Right ventricle myocardium superior (tissue), 1 donor: ENCODE results near the gene EFCAB11. TPM values are rescaled to one million over a fixed set of nuclear protein-coding genes. Genes with fewer than 3 reads are reported as not detected.

Experiments used
- ATAC-seq: fragments of 200-7000 bp; cut with Tn5 transposase; one replicate; pipeline ENCODE4 v1.9.1; 2020; ENCODE audit warnings: mild to moderate bottlenecking; ENCODE audit not compliant: poor library complexity
- DNase-seq: peaks from one replicate; pipeline ENCODE4 v3.0.0-alpha.2; 2020
- intact Hi-C: fragments of 100-400 bp; cut with DNase I; formaldehyde crosslinking; loops from one replicate; pipeline ENCODE4 v1.11.2; 2022
- total RNA-seq: library from RNA; stranded (reverse); fragmentation: NEBNext Ultra II Directional; extraction: Animal tissue kit (Norgen Biotek cat#: 25700); gene quantifications from one replicate; pipeline ENCODE4 v1.2.1, GENCODE V29; 2021
- donor health status: DM: no; HTN: yes; CAD: no; lungs with severe emphysema.

Gene EFCAB11
- total RNA-seq, 1 donor from 2014 or later: 3.3 TPM

DNA sequence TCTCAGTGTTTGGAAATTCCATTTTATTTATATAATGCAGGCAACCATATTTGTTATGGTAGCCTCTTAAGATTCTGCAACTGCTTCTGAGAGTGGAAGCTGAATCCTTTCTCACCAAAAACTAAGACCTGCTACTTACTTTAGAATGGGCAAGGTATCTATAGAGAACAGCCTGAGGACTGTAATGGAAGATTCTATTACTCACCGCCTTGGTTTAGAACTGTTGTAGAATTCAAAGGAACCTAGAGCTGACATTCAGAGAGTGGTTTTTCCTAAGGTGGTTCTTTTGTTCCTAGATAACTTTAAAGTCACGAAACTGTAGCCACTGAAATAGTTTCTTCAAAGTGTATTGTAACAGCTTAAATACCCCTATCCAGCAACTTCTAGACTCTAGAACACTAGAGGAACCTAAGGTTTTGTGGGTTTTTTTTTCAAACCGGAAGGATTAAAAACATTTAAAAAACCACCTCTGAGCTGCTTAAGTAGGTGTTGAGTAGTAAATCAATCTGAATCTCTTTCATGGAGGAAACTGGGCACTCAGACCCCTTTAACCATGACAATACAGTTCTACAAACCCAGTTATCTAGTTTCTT is 5.4 kb upstream of the EFCAB11 start:
- no peak for ATAC-seq
- intact Hi-C loops: no loop called here

DNA sequence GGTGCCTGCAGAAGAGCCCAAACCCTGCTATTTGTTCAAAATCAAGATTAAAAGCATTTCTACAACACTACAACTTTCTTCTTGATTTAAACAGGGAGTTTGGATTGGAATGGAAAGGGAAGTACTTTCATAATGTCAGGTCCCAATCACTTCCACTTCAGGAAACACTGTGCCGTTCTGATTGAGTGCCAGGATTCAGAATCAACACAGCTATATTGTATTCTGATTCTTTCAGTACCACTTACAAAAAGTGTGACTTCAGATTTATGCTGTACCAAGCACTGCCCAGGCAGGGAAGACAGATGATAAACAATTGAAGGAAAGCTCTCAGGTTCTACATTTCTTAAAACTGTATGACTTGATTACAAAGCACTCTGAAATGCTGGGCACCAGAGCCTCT is 4.4 kb upstream of the EFCAB11 start:
- ATAC-seq (no peak), DNase-seq (no peak)
- intact Hi-C loops: no loop called here

More for the DNA sequence above, 5.4 kb upstream of the EFCAB11 start:
- DNase-seq: no peak

DNA sequence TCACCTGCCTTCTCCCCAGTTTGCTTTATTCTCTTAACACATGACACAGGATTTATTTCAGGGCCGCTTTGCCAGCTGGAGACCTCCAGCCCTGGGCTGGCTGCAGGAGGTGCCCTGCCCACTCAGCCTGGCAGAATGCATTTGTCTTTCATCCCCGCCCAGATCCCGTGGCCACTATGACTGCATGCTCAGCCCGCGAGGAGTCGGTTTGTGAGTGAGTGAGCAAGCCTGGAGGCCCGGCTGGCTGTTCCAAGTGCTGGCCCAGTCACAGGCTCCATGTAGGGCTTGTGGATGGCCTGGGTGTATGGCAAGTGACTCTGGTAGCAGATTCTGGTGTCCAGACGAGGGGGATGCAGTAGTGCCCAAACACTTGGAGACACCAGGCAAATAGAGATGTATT is 3.3 kb upstream of the EFCAB11 start:
- ATAC-seq: no peak
- peak; percentile 40 for DNase-seq
- intact Hi-C loops: no loop called here

DNA sequence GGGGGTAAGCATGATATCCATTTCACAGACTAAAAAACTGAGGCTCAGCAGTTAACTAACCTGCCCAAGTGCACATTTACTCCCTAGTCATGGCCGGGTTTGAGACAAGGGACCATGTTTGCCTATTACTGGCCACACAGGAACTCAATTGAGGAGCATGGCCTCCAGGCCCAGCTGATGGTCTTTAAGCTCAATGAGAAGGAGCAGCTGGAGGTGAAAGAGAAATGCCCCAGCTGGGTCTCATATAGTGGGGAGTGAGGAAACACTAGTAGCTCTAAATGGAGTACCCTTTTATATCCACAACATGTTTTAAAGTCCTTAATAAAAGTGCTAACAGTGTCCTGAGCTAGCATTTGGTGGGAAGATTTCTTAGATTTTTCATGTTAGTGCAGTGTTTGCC is 2.8 kb upstream of the EFCAB11 start:
- no peak for ATAC-seq
- intact Hi-C loops: no loop called here
- no peak for DNase-seq

DNA sequence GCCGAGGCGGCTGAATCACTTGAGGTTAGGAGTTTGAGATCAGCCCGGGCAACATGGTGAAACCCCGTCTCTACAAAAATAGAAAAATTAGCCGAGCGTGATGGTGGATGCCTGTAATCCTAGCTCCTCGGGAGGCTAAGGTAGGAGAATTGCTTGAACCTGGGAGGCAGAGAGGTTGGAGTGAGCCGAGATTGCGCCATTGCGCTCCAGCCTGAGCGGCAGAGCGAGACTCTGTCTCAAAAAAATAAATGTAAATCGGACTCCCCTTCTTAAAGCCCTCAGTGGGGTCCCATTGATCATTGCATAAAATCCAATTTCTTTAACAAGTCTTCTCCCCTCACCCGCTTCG is 2.1 kb upstream of the EFCAB11 start:
- ATAC-seq: no peak
- intact Hi-C loops: no loop called here
- no peak for DNase-seq

DNA sequence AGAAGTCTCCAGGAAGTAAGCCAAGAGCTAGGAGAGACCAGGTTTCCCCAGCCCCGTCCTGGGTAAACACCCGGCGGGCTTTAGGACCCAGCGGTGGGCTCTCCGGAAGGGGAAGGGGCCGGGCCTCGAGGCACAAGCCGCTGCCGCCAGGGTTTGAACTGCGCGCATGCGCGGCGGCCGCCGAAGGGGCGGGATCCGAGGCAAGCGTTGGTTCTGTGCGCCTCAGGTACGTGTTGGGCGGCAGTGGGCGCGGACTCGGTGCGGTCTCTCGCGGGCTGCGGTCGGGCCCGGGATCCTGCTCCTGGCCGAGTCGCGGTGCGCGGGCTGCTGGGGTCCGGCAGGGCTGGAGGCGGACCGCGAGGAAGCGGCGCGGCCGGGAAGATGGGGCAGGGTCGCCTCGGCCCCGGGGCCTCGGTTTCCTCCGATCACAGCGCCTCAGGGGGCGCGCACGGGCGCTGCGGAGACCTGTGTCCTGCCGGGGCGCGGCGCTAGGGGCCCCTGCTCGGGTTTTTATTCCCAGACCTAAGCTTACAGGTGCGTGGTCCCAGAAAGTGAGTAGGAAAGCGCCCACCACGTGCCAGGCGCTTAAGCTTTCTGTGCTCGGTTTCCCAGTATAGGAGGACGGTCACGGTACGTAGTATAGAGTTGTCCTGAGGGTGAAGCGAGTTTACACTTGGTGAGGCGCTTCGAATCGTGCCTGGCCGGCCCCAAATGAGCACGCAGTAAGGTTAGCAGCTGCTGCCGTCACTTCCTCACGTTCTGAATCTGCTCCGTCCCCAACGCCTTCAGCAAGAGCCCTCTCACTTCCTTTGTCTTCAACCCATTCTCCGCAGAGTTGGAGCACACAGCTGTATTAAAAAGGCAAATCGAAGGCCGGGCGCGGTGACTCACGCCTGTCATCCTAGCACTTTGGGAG is 1.5 kb upstream of the EFCAB11 start, which contains the start of gene TDP1:
Gene TDP1, plus strand, starts transcription at position 183 of the 916 bp plus-strand sequence. CDS start 7,188 bp downstream, outside the sequence.
- intact Hi-C loops: no loop called here
- DNase-seq: peak; percentile 97
- ATAC-seq: peak; percentile 95

DNA sequence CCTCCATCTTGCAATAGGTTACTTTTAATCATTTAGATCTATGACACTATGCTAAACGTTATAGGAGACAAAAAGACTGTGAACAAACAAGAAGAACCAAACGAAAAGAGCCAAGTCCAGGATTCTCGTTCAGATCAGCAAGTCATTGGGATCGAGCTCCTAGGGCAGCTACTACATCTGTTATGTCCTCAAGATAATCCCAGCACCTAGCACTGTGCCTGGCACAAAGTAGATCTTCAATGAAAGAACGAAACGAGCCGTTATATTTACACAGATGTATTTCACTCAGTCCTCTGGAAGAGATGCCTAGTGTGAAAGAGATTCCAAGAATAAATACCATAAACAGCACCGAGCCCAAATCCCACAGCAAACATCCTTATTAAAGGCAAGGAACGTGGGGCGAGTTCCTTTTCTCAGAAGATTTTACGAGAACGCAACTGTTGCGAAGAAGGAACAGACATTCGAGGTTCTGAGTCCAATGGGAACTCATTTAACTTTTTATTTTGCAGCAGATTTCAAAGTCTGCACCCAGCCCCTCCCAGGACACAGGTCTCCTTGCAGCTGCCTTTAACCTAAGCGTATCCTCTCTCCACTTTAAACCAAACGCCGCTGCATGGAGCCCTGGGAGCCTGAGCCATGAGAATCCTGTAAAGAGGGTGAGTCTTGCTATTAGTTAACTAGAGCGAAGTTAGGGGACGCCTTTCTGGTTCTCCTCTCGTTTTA is 653 bp upstream of the EFCAB11 start:
- peak; percentile 46 for ATAC-seq
- DNase-seq: no peak
- intact Hi-C loops: no loop called here

DNA sequence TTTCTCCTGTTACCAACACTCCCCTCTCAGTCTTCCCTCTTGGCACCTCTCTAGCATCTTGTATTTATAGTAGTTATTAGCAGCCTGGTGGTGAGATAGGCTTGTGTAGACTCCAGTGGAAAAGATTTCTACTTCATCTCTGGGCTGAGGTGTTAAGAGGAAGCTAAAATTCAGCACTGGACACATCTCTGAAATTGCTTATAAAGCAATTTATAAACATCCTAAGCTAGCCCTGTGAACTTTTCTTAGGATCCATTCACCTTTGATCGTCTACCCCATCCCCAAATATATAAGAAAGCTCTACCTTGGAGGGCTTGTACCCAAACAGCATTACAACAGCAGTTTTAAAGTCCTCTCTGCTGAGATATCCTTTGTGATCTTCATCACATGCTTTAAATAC is 928 bp downstream of the EFCAB11 start:
- no peak for ATAC-seq
- intact Hi-C loops: no loop called here

DNA sequence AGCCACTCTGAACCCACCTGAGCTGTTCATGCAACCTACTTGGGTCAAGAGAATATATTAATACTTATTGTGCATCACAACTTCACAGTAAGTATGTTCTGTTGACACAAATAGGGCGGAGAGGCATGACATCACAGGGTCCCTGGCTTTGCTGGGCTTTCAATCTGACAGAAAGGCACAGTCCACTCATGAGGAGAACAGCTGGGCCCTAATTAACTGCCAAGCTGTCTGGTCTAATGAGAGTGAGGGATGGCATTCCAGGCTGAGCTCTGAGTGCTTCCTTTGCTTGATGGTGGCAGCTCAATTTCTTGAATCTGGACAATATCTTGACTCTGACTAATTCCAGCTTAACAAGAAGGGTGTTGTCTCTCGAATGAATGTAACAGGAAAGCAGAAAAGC is 2.0 kb downstream of the EFCAB11 start:
- intact Hi-C loops: no loop called here
- DNase-seq (no peak), ATAC-seq (no peak)

More for the DNA sequence above, 928 bp downstream of the EFCAB11 start:
- DNase-seq: no peak

DNA sequence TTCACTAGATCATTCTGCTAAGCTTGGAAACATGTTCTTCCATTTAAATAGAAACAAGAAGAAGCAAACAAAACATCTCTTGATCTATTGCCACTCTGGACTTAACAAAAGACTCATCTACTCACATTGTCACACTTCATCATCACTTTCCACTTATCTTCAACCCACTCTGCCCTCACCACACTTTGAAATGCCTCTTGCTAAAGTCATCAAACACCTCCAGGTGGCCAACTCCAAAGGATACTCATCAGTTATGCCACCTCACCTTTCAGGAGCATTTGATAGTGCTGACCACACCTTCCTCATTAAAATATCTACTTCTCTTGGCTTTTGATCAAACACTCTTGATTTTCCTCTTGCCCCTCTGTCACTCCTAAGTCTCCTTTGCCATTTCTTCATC is 7.2 kb downstream of the EFCAB11 start:
- ATAC-seq: no peak
- intact Hi-C loops: no loop called here
- no peak for DNase-seq

DNA sequence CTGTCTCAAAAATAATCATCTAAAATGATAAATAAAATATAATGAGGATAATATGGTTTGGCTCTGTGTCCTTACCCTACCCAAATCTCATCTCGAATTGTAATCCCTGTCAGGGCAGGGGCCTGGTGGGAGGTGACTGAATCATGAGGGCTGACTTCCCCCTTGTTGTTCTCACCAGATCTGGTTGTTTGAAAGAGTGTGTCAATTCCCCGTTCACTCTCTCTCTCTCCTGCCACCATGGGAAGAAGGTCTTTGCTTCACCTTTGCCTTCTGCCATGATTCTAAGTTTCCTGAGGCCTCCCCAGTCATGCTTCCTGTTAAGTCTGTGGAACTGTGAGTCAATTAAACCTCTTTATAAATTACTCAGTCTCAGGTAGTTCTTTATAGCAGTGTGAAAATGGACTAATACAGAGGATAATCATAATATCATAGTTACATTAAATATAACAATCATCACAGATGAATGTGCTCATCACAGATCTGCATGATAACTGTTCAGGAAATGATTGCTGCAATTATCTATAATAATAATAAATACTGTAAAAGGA is 12.6 kb downstream of the EFCAB11 start:
- DNase-seq: no peak
- intact Hi-C loops: no loop called here
- ATAC-seq: no peak

DNA sequence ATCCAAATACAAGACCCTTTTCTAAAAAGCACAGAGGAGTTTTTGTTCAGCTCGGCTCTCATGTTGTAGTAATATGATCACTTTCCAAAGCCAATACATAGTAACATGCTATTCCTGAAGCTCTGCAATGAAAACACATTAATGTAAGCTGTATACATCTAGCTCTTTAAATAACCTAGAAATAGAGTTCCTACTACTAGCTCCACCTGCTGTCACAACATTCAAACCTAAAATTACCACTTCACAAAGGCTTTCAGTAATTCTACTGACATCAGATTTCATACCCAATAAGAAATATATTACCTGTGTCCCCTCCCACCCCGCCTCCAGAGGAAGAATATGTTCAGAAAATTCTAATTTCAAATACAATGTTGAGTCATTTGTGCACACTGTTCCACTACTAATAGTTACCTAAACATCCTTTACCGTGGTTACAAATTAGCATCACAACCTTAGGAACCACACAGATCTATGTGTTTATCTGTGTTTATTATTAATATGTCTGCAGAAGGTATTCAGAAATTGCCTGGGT is 17.8 kb downstream of the EFCAB11 start:
- DNase-seq (no peak), ATAC-seq (no peak)
- intact Hi-C loops: no loop called here

DNA sequence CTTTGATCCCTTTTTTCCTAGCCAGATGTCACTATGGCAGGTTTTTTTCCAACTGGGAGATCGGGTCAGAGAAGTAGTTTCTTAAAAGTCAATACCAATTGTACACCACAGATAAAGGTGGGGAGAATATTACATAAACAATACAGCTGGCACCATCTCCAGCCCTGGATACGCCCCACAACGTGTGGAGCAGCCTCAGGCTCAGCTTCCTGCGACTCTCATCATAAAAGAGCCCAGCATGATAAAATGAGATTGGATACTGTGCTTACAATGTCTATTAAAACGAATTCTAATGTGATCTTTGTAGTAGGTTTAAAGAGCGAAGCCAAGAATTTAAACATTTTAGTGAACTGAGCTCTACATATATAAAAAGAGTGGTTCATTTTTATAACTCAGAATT is 21.5 kb downstream of the EFCAB11 start:
- ATAC-seq (no peak), DNase-seq (no peak)
- intact Hi-C loops: no loop called here

DNA sequence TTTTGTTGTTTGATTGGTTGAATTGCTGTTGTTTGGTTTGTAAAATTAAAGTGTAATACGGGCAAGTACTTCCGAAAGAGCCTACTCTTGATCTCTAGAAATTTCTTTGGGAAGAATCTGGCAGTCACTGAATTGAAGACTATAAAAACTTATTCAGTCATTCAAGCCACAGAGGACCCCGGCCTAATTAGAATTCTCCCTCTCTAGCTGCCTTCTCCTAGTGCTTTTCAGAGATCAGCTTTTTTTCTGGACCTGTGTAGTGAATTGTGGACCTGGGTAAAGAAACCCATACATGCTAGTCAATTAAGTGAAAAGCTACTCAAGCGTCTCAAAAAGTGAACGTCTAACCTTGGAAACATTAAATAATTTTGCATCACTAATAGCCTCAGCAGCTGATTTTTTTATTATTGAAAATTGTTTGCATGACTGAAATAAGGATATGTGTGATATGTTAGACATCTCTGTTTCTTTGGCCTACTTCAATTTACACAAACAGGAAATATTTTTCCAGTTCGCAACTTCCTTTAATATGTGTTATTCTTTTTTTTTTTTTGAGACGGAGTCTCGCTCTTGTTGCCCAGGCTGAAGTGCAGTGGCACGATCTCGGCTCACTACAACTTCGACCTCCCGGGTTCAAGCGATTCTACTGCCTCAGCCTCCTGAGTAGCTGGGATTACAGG is 27.2 kb downstream of the EFCAB11 start:
- intact Hi-C loops: no loop called here
- DNase-seq (no peak), ATAC-seq (no peak)

DNA sequence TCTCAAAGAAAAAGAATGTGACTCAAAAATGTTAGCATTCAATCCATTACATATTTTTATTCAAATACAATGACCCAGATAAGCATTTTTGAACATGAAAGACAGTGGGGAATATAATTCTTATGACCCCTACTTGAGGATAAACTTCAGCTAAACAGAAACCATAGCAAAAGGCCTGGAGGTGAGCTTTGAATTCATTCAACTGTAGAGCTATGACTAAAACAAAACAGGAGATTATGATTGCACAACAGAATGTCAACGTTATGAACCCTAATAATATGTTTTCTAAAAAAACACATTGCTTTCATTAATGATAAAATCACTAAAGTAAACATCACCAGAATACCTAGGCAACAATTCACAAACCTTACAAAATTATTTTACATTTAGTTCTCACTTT is 27.8 kb downstream of the EFCAB11 start:
- intact Hi-C loops: no loop called here
- DNase-seq (no peak), ATAC-seq (no peak)

DNA sequence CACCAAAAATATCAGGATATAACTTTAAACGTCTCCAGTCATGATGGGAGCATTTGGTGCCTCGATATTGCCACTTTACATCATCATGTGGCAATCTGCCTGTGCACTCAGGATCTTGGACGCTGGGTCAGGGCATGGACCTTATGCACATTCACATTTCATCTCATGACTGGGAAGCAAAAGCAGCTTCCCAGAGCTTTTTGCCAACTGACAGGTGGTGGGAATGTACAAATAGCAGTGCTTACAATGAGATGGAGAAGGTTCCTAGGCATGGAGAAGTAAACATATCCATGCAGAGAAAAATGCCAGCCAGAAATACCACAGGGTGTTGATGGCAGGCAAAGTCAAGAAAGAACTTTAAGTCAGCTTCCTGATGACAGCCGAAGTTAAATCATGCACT is 30.3 kb downstream of the EFCAB11 start:
- no peak for ATAC-seq

DNA sequence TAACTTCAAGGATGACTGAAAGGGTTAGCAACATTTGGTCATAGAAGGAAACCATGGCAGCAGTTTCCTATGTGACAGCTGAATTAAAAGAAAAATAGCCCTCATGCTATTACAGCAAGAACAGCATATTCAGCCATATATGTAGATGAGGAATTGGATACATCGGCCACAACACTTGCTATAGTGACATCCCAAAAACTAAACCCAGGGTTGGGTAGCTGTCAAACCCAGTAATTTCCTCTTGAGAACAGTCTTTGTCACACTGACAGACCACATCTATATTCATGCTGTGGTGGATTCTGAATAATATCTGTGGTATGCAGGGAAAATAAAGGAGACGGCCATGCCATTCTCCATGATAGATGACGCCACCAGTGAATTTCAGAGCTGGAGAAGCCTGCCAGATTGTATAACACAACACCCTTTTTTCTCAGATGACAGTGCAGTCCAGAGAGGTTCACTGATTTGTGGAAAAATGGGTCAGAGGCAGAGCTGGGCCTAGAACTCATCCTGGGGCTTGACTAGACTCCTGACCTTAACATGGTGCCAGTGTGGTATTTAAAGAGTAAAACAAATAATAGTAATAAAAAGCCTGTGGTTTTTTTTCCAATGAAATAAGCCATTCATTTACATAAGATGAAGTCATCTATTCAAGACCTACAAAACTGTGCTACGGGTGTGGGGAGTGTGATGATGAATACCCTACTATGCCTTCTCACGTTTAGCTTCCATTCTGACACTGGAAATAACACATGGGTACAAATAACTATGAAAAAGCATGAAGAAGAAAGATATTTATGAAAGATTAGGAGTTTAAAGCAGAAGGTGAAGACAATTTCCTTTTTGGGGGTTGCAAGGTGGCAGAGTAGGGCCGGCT is 32.3 kb downstream of the EFCAB11 start:
- intact Hi-C loops: no loop called here
- no peak for ATAC-seq
- no peak for DNase-seq

More for the DNA sequence above, 30.3 kb downstream of the EFCAB11 start:
- DNase-seq: no peak
- intact Hi-C loops: no loop called here

DNA sequence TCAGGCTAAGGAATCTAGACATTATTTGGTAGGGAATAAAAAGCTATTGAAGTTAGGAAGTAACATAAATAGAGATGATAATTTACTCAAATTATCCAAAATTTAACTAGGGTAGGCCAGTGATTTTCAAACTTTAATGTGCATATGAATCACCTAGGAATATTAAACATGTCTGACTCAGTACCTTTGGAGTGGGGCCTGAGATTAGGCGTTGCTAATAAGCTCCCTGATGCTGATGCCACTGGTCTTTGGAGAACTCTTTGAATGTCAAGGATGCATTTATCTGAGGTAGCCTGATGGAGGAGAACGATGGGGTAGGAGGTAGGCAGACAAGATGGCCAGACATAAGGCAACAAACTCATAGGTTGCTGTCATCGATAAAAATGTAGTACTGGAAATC is 33.2 kb downstream of the EFCAB11 start:
- intact Hi-C loops: no loop called here
- ATAC-seq (no peak), DNase-seq (no peak)
